ENCODE results near the gene ABCF2. TPM values are rescaled to one million over a fixed set of nuclear protein-coding genes. Genes with fewer than 3 reads are reported as not detected.

Gene ABCF2
- total and polyA plus RNA-seq, 4 donors, result 6.3 to 15.6 (median 10.5) TPM

GRCh38 chr7:151178236-151178635 is 48.8 kb downstream of the ABCF2 start:
- Histone ChIP-seq H3K27me3 (ENCODE audit: control insufficient read depth in 4 of 4, insufficient read depth in 4 of 4, low read length in 3 of 4) (no peaks in the 10 kb centered on the region), H3K36me3 (ENCODE audit: control insufficient read depth in 4 of 4, insufficient read depth in 3 of 4, low read depth in 1 of 4, low read length in 3 of 4) (no peaks in the 10 kb centered on the region), H3K9ac (ENCODE audit: low read depth in 1 of 2, low read length in 2 of 2) (no peak overlapping the region), H3K9me3 (ENCODE audit: control insufficient read depth in 4 of 4, low read length in 3 of 4) (no peaks in the 10 kb centered on the region), H3K27ac (ENCODE audit: low read depth in 1 of 2, low read length in 2 of 2) (no peak overlapping the region), H3K4me1 (ENCODE audit: control insufficient read depth in 4 of 4, insufficient read depth in 4 of 4, low read length in 3 of 4) (no peaks in the 10 kb centered on the region), H3K4me3 (ENCODE audit: low read depth in 1 of 3, low read length in 3 of 3) (no peak overlapping the region)
- WGBS, result 86% methylated on average over 9 of the region's 9 CpGs
- no peak for TF ChIP-seq FOXA2 (IDR thresholded peaks at IDR 0.05)
- TF ChIP-seq NR2F2 (IDR thresholded peaks at IDR 0.05), result no peak
- TF ChIP-seq JUND (IDR thresholded peaks at IDR 0.05), result no peak
- no peak for TF ChIP-seq CTCF (IDR thresholded peaks at IDR 0.05; ENCODE audit: low read depth, low read length, missing input control)
- TF ChIP-seq ZBTB33 (IDR thresholded peaks at IDR 0.05), result no peak
- TF ChIP-seq YY1 (IDR thresholded peaks at IDR 0.05), result no peak
- TF ChIP-seq REST (IDR thresholded peaks at IDR 0.05), result no peak
- TF ChIP-seq HNF4A (conservative IDR thresholded peaks at IDR 0.05), result no peak
- TF ChIP-seq FOXA1 (IDR thresholded peaks at IDR 0.05), result no peak
- TF ChIP-seq GABPA (IDR thresholded peaks at IDR 0.05 in 1 of 2, conservative IDR thresholded peaks at IDR 0.05 in 1 of 2), result no peak
- no peak for TF ChIP-seq RAD21 (IDR thresholded peaks at IDR 0.05)
- TF ChIP-seq ATF3 (IDR thresholded peaks at IDR 0.05), result no peak
- no peak for TF ChIP-seq MAX (IDR thresholded peaks at IDR 0.05)
- no peak for TF ChIP-seq HNF4G (IDR thresholded peaks at IDR 0.05)
- no peak for DNase-seq (ENCODE audit: low spot score)

DNA sequence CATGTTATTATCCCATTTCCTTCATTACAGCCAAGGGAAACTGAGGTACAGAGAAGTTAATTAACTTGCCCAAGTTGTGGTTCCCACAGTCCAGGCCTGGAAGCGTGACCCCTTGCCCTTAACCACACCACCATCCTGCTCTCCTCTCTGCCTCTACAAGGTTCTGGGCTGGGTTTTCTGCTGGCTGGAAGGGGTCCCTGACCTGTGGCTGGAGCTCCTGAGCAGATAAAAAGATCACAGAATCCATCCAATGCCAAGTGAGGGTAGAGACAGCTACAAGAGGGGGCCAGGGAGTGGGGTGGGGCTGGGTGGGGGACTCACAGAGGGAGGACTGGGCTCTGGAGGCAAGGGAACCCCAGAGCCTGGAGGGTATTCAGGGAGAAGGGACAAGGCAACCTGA is 49.7 kb downstream of the ABCF2 start:
- TF ChIP-seq YY1 (IDR thresholded peaks at IDR 0.05) (no peak), HNF4G (IDR thresholded peaks at IDR 0.05) (no peak), RAD21 (IDR thresholded peaks at IDR 0.05) (no peak), ATF3 (IDR thresholded peaks at IDR 0.05) (no peak), FOXA2 (IDR thresholded peaks at IDR 0.05) (no peak), ZBTB33 (IDR thresholded peaks at IDR 0.05) (no peak)
- no peaks in the 10 kb centered on the region for H3K27me3 ChIP-seq (ENCODE audit: control insufficient read depth in 4 of 4, insufficient read depth in 4 of 4, low read length in 3 of 4)
- H3K9ac ChIP-seq (ENCODE audit: low read depth in 1 of 2, low read length in 2 of 2), result no peak overlapping the region
- WGBS, result 81% methylated on average over 1 of the region's 1 CpG
- H3K4me3 ChIP-seq (ENCODE audit: low read depth in 1 of 3, low read length in 3 of 3), result no peak overlapping the region
- H3K9me3 ChIP-seq (ENCODE audit: control insufficient read depth in 4 of 4, low read length in 3 of 4), result no peaks in the 10 kb centered on the region
- H3K27ac ChIP-seq (ENCODE audit: low read depth in 1 of 2, low read length in 2 of 2), result no peak overlapping the region
- peaks cover 0 to 2% (median 0%) of the 10 kb centered on the region in 4 donors for H3K4me1 ChIP-seq (ENCODE audit: control insufficient read depth in 4 of 4, insufficient read depth in 4 of 4, low read length in 3 of 4)
- H3K36me3 ChIP-seq (ENCODE audit: control insufficient read depth in 4 of 4, insufficient read depth in 3 of 4, low read depth in 1 of 4, low read length in 3 of 4), result no peaks in the 10 kb centered on the region
- no peak for DNase-seq (ENCODE audit: low spot score)
